Activated effector memory CD4-positive, alpha-beta T cell treated with anti-CD3 and anti-CD28 coated beads, Interleukin-2, amount 50 U/mL, for 16 hours (primary cell): ENCODE data around the gene GNG12.
"Not testable (repeated sequence)": the region's sequence is repeated elsewhere in the genome, so short reads cannot be mapped to it uniquely, and the experiment has no call there.

Source experiments
- DNase-seq: peaks from one replicate; pipeline ENCODE4 v3.0.0-alpha.2; 2020

The GNG12 gene

GRCh38 chr1:67676287-67676686 is 157.0 kb downstream of the GNG12 start:
- DNase-seq, result no peak

GRCh38 chr1:67675800-67676199 is 157.5 kb downstream of the GNG12 start:
- DNase-seq, result no peak

DNA sequence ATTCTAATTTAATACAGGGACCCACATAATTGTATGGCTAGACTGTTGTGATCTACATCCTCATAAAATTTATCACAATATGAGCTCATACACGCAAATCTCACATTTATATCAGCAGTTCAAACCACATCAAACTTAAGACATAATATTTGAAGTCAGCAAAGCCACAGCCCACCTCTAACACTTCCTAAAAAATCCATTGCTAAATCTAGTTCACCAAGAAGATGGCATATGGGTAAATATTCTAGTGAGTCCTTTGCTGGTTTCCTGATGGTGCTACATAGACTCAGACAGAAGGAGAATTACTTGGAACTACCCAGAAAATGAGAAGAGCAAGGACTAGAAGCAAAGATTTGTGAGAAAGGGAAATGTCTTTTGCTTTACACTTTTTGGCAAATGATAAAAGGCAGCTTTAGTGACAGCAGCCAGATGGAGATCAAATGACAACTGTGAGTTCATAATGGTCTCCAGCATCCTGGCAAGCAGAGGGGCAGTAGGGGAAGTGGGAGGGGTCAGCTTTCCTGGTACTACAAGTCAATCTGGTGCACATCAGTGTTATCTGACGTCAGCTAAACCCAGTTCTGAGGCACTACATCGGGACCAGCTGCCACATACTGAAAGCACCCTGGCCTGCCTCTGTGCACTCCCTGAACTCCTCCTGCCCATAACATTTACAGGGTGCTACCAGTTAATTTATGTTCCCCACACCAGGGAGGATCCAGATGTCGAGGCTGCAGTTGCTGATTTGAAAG is 158.8 kb downstream of the GNG12 start:
- DNase-seq, result peak; percentile 69

GRCh38 chr1:67673468-67674201 is 159.6 kb downstream of the GNG12 start:
- DNase-seq, result no peak

GRCh38 chr1:67672260-67672803 is 160.9 kb downstream of the GNG12 start:
- no peak for DNase-seq

DNA sequence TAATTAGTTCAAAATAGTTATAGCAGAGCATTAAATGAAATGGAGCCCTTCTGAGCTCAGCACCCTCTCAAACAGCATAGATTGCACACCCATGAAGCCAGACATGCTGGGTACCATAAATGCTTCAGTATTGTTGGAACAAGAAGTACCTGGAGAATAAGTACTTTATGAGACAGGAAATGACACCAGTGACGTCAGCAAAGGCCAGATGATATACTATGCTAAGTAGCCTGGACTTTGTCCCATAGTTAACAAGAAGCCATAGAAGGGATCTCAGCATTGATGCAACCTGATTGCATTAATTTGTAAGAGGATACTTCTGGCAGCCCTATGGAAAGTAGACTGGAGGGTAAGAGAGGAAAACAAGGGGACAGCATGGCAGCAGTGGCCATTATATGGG is 164.6 kb downstream of the GNG12 start:
- DNase-seq, result no peak

DNA sequence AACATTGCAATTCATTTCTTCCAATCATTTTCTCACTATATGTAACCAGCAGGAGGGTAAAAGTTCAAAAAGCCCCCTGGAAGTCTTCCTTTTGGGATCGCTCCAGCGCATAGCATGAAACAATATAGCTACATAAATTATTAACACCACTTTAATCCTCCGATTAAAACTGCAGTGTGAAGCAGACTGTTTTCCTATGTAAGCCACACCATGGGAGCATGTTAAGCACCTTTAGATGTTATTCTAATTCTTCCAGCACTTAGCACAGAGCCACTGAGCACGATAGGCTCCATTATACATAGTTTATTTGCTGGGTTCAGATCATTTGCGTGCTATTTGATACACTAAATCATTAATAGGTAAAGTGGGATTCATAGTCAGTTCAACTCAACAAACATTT is 166.6 kb downstream of the GNG12 start:
- no peak for DNase-seq

DNA sequence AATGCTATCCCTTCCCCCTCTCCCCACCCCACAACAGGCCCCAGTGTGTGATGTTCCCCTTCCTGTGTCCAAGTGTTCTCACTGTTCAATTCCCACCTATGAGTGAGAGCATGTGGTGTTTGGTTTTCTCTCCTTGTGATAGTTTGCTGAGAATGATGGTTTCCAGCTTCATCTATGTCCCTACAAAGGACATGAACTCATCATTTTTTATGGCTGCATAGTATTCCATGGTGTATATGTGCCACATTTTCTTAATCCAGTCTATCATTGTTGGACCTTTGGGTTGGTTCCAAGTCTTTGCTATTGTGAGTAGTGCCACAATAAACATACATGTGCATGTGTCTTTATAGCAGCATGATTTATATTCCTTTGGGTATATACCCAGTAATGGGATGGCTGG is 168.0 kb downstream of the GNG12 start:
- not testable (repeated sequence) for DNase-seq

DNA sequence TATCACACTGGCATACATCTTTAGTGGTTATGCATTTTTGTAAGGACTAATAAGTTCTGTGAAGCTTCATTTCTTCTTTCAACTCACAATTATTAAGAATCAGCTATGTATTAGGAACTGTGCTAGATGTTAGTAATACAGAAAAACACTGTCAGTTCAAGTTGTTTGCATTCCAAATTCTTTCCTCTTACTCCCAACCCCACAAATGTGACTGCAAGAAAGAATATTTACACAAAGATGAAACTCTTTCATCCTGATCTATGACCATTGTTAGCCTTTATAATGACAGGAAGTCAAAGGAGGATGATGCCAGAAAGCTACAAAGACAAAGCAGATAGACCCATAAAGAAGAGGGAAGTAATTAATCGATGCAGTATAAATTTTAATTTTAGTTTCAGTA is 169.2 kb downstream of the GNG12 start:
- no peak for DNase-seq

DNA sequence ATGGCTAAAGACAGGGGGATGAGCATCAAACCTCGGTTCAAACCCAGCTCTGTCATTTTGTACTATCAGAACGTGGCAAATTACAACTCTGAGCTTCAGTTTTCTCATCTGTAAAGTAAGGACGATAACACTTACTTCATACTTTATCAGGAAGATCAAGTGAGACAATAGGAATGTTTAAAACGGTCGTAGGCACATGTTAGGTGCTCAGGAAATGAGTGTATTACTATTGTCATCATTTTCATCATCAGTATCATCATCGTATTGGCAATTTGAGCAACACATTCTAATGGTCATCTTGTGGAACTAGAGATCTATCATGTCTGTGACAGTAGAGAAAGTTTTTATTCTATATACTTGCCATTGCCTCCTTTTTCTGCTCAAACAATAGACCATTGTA is 170.4 kb downstream of the GNG12 start:
- no peak for DNase-seq

DNA sequence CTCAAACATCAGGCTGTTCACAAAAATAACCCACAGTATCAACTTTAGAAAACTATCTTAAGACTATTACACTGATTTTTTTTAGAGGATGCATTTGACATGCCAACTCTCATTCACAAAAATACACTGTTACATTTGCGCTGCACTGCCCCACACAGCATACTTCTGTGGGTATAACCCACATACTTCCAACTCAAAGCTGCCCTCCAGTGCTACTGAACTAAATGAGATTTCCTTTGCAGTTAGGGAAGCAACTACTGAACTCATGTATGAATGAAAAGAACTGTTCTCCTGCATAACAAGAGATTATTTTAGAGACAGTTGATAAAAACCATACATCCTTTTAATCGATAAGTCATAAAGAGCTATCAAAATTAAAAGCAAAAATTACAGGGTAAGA is 174.0 kb downstream of the GNG12 start:
- DNase-seq, result no peak

- not testable (repeated sequence) for DNase-seq
Measured at GRCh38 chr1:67657152-67657551, 176.1 kb downstream of the GNG12 start.

DNA sequence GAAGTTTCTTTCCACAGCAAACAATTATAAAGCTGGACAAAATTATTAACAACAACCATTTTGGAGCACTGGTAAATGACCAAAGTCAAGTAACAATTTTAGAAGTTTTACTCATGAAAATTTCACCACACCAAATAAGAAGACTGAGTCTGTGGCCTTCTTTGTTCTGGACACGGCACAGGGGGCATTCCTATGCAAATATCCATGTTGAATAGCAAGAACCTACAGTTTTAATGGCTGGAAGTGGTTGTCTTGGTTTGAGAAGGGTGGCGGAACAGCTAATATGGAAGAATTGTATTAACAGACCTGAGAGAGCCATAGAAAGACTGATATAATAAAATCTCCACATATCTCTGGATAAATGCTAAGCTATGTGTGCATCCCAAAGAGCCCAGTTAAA is 177.7 kb downstream of the GNG12 start:
- DNase-seq, result no peak

DNA sequence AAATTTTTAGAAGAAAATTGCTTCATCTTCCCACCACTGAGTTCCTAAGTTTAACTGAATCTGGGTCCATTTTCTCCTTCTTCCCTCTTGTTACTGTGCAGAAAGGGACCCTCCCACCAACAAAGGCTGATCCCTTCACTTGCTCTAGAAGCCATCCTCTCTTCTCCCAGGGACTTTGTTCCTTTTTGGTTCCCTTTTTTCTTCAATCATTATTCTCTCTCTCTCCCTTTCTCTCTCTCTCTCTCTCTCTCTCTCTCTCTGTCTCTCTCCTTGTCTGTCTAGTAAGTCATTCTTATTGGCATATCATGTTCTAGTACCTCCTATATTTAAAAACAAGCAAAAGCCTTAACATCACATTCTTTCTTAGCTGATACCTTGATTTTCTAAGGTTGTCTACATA is 180.0 kb downstream of the GNG12 start:
- DNase-seq, result no peak

GRCh38 chr1:67652800-67653199 is 180.5 kb downstream of the GNG12 start:
- no peak for DNase-seq
